OCI-M2 (cell line): ENCODE results near the gene VCL.
"Not testable (repeated sequence)": the region's sequence is repeated elsewhere in the genome, so short reads cannot be mapped to it uniquely, and the experiment has no call there.

Experiments used
- DNase-seq: peaks from one replicate; lab custom pipeline; 2025; ENCODE audit not compliant: unreplicated experiment; lab: John Stamatoyannopoulos, UW

The VCL gene

GRCh38 chr10:74035303-74035702, 37.4 kb downstream of the VCL start:
- no peak for DNase-seq

DNA sequence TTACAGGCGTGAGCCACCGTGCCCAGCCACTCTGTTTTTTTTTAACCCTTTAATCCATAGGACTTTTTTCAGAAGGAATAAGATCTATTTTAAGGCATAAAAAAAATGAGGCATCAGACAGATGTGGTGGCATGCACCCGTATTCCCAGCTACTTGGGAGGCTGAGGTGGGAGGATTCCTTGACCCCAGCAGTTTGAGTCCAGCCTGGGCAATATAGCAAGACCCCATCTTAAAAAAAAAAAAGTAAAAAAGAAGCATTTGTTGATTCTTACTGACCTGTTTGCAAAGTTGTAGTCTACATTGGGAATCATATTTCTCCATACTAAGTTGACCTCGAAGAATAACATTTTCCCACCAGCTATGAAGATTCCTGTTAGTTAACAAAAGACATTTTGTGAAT, 38.6 kb downstream of the VCL start:
- no peak for DNase-seq

GRCh38 chr10:74039561-74040145, 41.7 kb downstream of the VCL start:
- no peak for DNase-seq

DNA sequence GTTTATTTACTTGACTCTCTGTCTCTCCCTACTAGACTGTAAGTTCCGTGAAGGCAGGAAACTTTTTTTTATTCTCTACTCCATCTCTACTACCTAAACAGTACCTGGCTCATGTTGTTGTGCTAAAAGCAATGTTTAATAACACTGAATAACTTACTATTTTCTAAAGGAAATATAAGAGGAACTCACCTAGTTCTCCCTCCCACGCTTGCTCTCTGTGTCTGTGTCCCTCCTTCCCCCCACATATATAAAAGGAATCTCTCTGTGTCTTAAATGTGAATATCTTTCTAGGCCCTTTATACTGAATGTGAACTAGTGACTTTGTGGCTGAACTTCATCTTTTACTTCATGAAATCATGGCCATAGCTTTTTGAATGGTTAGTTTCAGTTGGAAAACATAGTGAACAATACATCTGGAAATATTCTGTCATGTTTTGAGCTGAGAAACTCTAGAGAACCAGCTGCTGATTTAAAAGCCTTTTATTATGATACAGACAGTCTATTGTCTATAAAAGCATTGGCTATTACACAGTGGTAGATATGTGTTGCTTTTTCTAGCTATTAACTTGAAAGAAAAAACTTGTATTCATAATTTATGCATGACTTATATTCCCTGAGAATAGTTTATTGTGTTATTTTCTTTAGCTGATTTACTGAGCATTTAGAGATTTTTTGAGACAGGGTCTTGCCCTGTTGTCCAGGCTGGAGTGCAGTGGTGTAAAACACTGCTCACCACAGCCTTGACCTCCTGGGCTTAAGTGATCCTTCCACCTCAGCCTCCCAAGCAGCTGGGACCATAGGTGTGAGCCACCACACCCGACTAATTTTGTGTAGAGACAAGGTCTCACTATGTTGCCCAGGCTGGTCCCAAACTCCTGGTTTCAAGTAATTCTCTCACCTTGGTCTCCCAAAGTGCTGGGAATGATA, 42.5 kb downstream of the VCL start:
- DNase-seq: no peak

- DNase-seq: no peak
Observed at GRCh38 chr10:74044419-74044818, 46.5 kb downstream of the VCL start.

- DNase-seq: no peak
Observed at GRCh38 chr10:74047304-74047703, 49.4 kb downstream of the VCL start.

DNA sequence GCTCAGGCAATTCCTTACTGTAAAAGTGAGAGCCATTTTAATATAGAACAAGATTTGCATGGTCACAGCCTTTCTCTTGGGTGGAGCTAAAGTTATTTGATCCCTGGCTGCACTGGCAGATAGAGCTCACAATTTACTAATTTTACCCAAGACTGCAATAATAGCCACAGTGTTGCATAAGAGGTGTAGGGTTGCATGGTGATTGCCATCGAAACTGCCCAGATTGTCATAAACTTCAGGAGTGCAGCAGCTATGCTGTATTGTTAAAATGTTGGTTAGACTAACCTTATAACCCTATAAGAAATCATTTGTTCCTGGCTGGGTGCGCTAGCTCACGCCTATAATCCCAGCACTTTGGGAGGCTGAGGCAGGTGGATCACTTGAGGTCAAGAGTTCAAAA, 50.0 kb downstream of the VCL start:
- no peak for DNase-seq

- DNase-seq: no peak
Observed at GRCh38 chr10:74048433-74048832, 50.5 kb downstream of the VCL start.

GRCh38 chr10:74049955-74050354, 52.0 kb downstream of the VCL start:
- no peak for DNase-seq

DNA sequence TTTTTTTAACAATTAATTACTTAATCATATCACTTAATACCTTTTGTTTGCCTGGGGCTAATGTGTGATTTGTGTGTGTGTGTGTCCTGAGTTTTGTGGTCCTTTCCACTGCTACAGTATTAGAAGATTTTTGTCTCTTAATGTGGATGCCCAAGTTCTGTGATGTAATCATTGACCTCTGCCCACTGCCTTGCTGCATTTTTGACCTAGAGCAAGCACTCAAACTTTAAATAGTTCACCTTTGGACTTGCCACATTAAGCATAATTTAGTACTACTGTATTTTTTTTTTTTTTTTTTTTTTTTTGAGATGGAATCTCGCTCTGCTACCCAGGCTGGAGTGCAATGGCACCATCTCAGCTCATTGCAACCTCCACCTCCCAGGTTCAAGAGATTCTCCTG, 52.7 kb downstream of the VCL start:
- no peak for DNase-seq

- no peak for DNase-seq
Observed at GRCh38 chr10:74051736-74052342, 53.9 kb downstream of the VCL start.

DNA sequence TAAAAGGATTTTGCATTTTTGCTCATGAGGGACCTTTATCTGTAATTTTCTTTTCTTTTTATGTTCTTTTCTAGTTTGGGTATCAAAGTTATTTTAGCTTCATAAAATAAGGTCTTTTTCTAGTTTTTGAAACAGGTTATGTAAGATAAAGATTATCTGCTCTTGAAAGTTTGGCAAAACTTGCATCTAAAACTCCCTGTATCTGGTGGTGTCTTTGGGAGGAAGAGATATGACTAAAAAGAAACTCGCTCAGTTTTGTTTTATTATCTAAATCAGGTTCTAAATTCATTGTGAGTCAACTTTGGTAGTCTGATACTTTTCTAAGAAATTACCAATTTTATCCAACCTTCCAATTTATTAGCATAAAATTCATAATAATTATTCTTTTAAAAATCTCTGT, 55.1 kb downstream of the VCL start:
- DNase-seq: no peak

DNA sequence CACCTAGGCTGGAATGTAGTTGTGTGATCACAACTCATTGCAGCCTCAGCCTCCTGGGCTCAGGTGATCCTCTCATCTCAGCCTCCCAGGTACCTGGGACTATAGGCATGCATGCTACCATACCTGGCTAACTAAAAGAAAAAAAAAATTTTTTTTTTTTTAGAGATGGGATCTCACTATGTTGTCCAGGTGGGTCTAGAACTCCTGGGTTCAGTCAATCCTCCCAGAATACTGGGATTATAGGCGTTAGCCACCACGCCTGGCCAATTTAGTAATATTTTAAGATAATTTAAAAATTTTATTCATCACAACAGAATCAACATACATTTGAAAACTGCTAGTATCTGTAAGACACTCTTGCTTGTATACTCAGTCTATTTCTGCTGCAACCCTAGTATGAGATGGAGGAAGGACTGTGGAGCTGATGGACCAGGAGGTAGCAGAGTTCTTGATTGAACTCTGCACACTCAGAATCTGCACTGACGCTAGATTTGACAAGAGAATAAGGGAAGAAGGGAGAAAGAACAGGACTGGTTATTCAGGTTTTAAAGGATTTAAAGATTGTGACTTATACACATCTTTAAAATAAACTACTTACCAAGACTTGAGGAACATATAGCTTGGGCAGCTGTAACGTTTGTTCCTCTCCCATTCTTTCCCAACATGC, 57.6 kb downstream of the VCL start:
- no peak for DNase-seq

DNA sequence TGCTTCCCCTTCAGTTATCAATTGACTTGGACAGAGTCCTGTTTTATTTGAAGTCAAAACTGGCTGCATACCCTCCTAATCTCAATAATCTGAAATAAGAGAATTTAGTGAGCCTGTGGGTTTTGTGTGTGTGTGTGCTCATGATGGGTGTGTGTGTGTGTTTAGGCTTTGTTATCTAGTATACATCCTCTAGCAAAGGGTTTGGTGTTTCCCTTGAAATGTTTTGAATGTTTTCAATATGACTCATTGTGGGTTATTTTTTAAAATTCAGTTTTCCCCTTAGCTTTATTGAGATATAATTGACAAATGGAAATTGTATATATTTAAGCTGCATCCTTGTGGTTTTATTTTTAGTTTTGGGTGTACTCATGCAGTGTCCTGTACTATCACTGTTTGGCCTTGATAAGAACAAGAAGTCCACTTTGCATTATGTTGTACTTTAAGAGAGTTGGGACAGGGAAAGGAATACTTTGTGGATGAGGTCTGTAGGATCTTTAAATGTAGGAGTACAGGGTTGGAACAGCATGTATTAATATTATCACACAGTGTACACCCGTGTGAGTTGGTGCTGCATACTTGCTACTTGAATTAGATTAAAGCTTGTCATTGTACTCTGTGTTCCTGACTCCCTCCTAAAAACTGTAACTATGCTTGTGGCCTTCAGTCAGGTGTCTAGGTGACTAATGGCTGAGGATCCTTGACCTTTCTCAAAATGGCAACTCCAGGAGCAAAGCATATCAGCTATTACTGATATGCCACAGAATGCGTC, 58.3 kb downstream of the VCL start:
- no peak for DNase-seq

GRCh38 chr10:74058071-74058470, 60.2 kb downstream of the VCL start:
- DNase-seq: no peak

GRCh38 chr10:74058658-74059057, 60.7 kb downstream of the VCL start:
- DNase-seq: no peak

DNA sequence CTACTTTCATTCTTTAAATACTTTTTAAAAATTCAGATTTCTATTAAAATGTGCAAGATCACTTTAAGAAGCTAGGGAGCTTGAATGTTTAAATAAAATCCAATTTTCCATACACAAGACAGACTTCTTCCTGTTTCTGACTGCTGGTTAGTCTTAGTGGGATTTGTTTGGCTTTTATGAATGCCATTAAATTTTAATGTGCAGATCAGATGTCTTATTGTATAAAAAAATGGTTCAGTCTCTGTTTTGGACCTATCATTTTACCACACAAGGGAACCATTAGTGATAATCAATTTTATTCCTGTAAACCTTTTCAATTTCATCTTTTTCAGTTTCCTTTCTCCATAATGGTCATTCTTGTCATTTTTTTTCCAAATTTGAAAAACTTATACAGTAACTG, 63.2 kb downstream of the VCL start:
- no peak for DNase-seq

DNA sequence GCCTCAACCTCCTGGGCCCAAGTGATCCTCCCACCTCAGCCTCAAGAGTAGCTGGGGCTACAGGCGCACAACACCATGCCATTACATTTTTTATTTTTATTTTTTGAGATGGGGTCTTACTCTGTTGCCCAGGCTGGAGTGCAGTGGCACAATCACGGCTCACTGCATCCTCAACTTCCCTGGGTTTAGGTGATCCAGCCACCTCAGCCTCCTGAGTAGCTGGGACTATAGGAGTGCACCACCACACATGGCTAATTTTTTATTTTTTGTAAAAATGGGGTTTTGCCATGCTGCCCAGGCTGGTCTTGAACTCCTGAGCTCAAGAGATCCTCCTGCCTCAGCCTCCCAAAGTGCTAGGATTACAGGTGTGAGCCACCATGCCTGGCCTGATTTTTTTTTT, 64.1 kb downstream of the VCL start:
- not testable (repeated sequence) for DNase-seq

GRCh38 chr10:74063256-74063655, 65.3 kb downstream of the VCL start:
- DNase-seq: no peak

DNA sequence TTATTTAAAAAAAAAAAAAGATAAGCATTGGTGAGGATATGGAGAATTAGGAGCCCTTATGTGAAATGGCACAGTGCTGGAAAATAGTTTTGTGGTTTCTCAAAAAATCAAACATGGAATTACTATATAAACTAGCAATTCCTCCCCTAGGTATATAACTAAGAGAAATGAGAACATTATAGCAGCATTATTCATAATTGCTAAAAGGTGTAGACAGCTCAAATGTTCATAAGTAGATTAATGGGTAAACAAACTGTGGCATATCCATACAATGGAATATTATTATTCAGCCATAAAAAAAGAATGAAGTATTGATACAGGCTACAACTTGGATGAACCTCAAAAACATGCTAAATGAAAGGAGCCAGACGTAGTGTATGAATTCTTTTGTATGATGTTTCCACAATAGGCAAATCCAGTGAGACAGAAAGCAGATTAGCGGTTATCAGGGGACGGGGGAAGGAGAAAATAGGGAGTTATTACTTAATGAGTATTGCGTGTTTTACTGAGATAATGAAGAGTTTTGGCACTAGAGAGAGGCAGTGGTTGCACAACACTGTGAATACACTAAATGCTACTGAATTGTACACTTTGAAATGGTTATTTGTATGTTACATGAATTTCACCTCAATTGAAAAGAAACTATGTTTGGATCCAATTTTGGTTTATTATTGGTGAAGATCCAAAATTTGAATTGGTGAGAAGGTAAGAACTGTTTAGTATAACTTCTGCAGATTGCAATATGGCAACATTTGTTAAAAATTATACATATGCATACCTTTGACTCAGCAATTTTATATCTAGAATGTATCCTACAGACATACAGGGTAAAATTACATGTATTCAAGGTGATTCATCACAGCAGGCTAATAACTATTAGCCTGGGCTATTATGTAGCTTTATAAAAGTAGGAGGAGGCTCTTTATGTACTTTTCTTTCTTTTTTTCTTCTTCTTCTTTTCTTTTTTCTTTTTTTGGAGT, 69.7 kb downstream of the VCL start:
- DNase-seq: no peak
